Glomerular visceral epithelial cell (primary cell): ENCODE measurements around the gene ALOX5AP.

Experiments
- DNase-seq: peaks from one replicate; pipeline ENCODE4 v3.0.0-alpha.2; 2016; ENCODE audit errors: extremely low spot score

Gene ALOX5AP

DNA sequence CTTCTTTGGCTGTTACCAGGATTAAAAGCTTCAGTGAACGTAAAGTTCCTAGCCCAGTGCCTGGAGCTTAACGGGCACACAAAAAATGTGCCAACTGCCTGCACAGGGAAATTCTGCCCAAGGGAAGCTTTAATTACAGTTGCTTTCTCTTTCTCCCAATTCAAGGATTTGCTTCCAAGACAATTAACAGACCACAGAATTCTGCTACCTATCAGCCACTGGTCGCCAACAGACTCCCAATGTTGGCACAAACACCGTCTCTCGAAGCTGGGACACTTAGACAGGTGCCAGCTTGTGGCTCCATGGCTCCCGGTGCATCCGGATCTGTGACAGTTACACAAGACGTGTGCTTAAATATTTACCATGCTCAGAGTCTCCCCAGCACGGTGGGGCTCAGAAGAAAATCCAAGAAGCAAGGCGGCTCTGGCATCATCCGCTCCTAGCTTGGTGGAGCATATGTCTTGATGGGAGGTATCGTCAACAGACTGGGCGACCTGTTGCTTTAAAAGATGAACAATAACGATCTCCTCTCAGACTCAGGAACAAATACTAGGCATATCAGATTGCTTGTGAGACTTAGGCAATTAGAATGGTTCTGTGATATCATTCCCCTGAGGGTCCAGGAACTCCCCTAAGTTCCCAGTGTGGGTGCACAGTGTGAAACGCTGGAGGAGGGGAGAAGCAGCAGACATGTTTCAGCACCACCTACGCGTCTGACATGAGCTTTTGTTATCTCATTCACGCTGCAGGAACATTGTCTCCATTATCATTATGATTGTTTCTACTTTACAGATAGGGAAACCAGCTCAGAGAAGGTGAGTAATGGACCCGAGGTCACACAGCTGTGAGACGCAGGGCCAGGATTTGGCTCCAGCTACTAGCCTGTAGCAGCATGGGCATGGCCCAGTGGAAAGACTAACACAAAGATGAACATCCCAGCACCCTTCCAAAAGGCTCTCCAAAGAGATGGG, 61.6 kb downstream of the ALOX5AP start:
- no peak for DNase-seq

DNA sequence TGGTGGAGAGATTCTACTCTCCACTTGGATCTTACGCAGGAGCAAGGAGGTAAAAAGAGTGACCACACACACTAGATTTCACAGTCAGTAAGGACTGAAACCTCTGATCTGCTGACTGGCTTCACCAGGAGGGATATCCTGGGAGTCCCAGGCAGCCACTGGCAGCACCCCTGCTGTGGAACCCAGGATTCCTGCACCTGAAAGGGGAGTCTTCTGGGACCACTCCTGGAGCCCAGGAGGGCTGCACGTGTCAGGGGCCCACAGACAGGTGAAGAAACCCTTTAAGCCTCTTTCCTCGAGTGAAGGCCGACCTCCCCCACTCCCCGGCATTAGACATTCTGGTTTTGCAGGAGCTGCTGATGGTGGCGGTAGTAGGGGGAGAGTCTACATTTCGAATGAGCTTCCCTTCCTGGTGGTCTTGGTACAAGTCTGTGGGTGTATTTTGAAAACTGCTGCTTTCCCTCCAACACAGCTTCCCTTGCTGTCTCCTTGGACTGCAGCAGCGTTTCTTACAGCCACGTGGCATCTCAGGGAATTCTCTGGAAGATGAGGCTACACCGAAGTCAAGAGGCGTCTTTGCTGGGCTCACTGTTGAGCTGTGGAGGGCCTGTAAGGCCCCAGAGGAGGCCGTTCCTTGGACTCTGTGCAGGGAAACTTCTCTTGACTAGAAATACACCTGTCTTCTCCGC, 62.6 kb downstream of the ALOX5AP start:
- DNase-seq = no peak

DNA sequence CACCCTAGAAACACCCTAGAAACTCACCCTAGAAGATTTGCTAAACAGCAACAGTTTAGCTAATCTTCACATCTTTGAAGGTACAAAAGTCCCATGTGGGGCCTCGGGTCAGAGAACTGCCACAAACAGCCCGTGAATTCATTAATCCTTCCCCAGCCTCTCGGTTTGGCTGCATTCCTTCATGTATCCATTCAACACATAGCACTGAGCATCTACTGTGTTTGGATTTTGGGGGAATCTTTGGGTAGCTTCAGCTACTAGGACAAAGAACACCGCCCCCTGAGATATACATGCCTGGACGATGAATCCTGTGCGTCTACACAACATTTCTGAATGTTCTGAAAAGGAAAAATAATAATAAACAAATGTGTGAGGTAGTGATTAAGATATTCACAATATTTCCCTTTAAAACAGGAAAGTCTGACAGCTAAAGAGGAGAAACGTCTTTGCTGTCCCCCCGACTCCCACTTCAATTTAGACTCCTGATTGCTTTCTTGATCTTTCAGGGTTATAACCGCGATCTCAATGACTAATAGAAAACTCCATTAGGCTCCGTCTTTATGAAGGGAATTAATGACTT, 63.5 kb downstream of the ALOX5AP start:
- DNase-seq = no peak

DNA sequence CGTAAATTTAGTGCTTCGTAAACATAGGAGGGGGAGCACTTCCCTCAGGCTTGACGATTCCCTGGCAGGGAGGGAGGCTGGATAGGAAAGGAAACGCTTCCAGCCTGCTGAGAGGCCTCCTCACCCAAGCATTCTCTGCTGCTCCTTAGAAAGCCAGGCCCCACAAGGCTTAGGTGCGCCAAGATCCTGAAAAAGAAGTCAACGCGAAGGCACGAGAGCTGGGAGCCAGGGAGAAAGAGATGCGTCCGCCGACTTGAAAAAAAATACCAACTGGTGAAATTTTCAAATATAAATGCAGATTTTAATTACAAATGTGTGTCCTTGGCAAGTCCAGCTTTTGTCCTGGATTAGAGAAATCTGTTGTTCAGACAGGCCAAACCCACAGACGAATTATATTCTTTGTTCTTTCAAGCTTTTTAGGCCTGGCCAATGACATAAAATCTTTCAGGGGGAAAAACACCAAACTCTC, 64.0 kb downstream of the ALOX5AP start:
- DNase-seq = no peak

DNA sequence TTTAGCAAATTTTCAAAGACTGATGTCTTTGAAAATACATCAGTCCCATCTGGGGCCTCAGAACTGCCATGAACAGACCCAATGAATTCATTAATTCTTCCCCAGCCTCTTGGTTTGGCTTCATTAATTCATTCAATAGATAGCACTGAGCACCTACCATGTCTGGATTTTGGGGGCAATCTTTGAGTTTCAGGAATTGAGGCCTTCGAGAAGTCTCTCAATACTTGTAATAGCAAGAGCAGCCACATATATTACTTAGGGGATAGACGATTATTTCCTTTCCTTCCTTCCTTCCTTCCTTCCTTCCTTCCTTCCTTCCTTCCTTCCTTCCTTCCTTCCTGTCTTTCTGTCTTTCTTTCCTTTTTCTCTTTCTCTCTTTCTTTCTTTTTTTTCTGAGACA, 64.8 kb downstream of the ALOX5AP start:
- DNase-seq = no peak

DNA sequence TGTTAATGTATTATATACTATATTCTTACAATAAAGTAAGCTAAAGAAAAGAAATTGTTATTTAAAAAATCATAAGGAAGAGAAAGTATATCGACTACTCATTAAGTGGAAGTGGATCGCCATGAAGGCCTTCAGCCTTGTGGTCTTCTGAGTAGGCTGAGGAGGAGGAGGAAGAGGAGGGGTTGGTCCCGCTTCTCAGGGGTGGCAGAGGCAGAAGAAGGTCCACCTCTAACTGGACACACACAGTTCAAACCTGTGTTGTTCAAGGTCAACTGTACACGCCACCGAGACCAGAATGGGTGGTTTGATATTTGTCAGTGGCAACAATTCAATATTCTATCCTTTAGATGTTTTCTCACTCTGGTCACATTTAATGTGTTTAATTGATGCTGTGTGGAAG, 67.2 kb downstream of the ALOX5AP start:
- no peak for DNase-seq

DNA sequence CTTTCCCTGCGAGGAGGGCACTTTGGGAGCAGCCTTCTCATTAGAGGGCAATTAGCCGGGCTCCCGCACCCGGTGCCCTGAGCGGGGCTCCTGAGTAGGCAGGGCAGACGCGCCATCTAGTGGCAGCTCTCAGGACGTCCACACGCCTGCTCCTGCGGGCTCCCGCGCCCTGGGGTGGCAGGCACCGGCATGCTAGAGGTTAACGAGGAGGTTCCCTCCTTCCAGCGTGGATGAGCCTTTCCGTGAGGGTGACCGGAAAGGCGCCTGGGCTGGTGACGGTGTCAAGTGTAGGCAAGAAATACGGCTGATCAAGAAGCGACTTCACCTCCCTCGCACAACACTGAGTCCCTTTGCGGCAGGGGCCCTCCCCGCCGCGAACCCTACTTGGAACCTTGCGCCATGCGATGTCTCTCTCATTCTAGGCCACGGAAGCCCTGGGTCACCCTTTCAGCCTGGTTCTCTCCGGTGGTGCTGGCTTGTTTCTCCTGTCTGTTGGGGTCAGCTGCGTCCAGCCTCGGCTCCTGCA, 67.7 kb downstream of the ALOX5AP start:
- DNase-seq = peak; percentile 84

DNA sequence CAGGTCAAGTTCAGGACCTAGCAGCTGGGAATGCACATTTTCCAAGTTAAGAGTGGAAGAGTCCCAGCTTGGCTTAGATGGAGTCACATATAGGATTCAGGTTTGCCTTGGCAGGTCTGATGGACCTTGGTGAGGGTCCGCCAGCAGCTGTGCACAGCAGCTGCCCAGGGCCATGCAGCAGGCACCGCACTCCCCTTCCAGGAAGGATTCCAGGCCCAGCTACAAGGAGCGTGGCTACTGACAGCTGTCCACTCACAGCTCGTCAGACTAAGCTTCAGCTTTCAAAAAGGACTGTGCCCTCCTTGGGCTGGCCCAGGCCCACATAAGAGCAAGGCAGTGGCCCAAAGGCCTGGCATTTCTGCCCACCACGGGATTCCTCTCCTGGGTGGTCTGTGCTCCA, 68.4 kb downstream of the ALOX5AP start:
- DNase-seq = no peak

DNA sequence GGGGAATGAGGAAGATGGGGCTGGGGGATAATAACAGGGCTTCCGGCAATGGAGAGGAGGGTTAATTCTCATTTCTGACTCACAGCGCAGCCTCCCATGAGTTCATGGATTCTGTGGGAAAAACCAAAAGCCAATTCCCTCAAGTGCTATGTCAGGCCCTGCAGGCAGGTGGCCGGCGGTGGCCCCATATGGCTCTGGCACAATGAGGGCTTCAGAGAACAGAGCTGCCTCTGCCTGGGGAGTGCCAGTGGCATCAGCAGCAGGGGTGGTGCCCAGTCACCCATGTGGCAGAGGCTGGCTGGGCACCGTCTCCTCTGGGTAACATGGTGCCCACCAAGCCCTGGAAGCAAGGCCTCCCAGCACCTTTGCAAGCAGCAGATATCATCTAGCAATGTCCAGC, 69.1 kb downstream of the ALOX5AP start:
- DNase-seq = no peak

DNA sequence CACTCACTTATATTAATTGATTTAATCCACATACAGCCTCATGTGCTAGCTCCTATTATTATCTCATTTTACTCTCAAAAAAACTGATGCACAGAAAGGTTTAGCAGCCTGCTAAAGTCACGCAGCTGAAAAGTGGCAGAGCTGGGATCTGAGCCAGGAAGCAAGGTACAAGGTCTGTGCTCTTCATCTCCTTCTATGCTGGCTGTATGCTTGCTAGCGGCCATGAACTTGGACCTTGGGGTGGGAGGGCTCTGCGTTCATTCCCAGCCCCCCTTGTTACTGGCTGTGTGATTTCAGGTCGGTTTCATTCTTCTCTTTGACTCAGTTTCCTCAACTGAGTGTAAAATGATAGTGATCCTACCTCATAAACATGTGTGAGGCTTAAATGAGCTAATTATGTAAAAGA, 69.8 kb downstream of the ALOX5AP start:
- DNase-seq = no peak

DNA sequence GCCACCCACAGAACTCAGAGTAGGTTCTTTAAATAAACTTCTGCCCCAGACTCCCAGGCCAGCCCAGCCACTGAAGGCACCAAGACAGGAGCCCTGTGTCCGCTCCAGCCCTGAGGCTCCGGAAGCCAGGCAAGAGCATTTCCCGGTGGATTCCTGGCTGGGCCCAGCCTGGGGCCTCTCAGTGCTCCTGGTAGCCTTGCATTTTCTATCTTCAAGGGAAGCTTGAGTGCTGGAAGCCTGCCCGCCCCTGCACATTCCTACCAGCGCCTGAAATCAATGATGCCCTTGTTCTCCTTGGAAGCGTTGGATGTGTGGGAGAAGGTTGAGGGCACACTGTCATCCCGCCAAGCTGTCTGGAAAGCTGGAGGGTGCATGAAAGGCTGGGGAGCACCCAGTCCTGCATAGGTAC, 70.3 kb downstream of the ALOX5AP start:
- DNase-seq = no peak

DNA sequence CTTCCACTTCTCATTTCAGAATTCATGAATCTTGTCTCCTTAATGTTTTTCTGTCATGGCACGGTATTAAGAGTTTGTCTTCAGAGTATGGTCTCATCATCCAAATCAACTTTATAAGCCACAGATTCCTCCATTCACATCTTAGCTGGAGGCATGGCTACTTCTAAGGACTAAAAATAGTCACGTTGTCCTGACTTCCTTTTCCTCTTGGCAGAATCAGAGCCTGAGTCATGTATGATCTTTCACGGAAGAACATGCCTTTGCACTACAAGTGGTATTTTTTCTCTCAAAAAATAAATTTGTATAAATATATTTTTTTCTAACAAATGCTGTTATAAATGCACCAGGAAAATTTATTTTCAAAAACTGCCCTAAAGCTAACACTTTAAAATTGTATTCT, 71.4 kb downstream of the ALOX5AP start:
- peak; percentile 47 for DNase-seq

DNA sequence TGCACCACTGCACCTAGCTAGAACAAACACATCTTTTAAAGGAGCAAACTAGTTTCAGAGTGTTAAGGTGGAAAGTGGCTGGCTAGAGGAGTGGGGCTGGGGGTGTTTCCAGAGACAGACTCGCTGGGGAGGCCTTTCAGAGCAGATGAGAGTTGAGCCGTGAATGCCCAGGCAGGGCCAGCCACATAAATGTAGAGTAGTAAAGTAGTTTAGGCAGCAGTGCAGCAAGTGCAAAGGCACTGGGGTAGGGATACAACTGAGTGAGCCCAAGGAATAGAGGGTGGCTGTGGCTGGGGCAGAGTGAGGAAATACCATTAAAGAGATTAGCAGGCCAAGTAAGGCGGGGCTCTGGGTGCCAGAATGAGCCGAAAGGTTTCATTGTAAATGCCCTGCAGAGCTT, 72.0 kb downstream of the ALOX5AP start:
- no peak for DNase-seq

DNA sequence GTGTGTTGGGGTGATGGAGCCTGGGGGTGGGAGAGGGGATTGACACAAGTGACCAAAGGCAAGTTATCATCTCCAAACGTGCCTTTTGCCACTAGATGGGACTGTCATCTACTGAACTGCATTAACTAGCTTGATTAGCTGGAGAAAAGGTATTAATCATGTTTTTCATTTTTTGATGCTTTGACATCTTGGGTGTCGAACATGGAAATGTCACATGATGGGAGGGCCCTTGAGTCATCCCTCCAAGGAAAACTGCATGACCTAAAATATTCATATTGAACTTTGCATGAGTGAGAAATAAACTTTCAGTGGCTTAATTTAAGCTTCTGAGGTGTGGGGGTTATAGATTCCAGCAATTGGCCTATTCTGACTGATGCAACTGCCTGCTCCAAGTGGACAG, 73.3 kb downstream of the ALOX5AP start:
- no peak for DNase-seq

DNA sequence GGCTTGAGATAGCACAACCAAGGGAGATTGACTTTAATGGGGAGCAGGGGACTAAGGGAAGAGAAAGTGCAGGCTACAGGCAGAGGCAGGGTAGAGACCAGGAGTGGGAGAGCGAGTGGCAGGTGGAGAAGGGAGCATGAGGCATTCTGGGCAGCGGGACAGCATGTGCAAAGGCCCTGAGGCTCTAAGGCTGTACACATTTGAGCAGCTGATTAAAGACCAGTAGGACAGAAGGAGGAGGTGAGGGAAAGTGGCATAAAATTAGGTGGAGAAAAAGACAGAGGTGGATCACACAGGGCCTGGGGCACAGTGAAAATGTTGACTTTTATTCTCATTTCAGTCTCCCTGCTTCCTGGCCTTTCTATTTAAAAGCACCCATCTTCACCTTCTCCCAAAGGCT, 74.4 kb downstream of the ALOX5AP start:
- no peak for DNase-seq

DNA sequence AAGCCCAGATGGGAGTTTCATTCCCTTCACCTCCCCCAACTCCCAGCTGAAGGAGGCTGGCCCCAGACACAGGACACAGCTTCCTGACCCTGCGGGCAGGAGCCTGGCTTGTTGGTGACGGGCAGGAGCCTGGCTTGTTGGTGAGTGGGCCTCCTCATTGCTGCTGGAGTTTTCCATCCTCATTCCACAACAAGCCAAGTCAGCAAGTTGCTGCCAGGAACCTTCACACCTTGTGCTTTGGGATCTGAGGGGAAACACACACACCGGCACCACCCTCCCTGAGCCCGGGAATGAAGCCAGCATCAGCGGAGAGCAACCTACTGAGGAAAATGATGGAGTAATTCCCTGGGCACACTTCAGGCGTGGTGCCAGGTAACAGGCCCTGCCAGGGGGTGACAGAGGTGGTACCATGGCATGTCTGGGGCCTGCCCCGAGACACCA, 74.9 kb downstream of the ALOX5AP start:
- peak; percentile 11 for DNase-seq

DNA sequence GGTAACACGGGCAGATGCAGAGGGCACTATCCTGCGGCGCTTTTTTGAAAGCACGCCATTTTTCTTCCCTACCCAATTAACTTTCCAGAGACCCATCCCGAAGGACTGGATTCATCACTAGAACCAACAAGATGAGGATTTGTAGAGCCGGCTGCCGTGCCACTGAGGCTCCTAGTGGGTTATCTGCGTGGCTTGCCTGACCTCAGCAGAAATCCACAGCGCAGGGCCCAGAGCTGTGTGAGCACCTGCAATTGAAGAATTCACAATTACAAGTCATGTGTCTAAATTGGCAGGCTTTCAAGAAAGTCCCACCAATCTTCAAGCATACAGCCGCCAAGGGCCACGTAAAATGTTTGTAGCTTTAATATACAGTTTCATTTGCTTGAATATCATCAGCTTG, 75.5 kb downstream of the ALOX5AP start:
- no peak for DNase-seq
